ENCODE measurements around the gene ROR1.

ROR1 gene

GRCh38 chr1:63877021-63877767 is 103.4 kb downstream of the ROR1 start:
- no peak overlapping the region for H3K27ac ChIP-seq (ENCODE audit: low read depth, low read length)
- no peaks in the 10 kb centered on the region for H3K36me3 ChIP-seq (ENCODE audit: control insufficient read depth in 1 of 2, insufficient read depth in 2 of 2, low read length in 2 of 2)
- no peaks in the 10 kb centered on the region for H3K27me3 ChIP-seq (ENCODE audit: control insufficient read depth in 1 of 2, insufficient read depth in 2 of 2, low read length in 2 of 2)
- no peak overlapping the region for H3K4me3 ChIP-seq (ENCODE audit: low read depth in 1 of 2, low read length in 2 of 2)
- peaks cover 5 to 11% of the 10 kb centered on the region in 2 donors for H3K4me1 ChIP-seq (ENCODE audit: control insufficient read depth in 1 of 2, insufficient read depth in 2 of 2, low read length in 2 of 2)
- no peaks in the 10 kb centered on the region for H3K9me3 ChIP-seq (ENCODE audit: control insufficient read depth in 1 of 2, low read length in 2 of 2)
- H3K9ac ChIP-seq (ENCODE audit: low read depth in 1 of 2, low read length in 2 of 2), result no peak overlapping the region

DNA sequence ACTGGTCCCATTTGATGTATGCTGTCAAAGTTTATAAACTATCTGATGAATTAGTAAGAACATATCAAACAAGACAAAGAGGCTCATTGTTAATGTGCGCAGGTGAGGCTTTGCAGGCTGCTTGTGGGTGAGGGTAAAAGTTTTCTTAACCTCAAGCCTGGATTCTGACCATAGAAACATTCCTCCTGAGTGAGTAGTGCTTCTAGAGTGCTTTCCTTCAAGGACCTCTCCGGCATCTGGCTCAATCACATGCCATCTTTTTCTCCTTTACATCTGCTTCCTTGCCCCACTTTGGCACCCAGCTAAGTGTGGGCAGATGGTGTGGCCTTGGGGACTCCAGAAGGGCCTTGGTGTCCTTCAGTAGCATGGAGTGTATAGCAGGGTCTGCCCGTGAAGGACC is 104.0 kb downstream of the ROR1 start:
- H3K9me3 ChIP-seq (ENCODE audit: control insufficient read depth in 1 of 2, low read length in 2 of 2), result no peaks in the 10 kb centered on the region
- H3K27ac ChIP-seq (ENCODE audit: low read depth, low read length), result no peak overlapping the region
- H3K4me3 ChIP-seq (ENCODE audit: low read depth in 1 of 2, low read length in 2 of 2), result no peak overlapping the region
- H3K27me3 ChIP-seq (ENCODE audit: control insufficient read depth in 1 of 2, insufficient read depth in 2 of 2, low read length in 2 of 2), result no peaks in the 10 kb centered on the region
- H3K36me3 ChIP-seq (ENCODE audit: control insufficient read depth in 1 of 2, insufficient read depth in 2 of 2, low read length in 2 of 2), result no peaks in the 10 kb centered on the region
- H3K9ac ChIP-seq (ENCODE audit: low read depth in 1 of 2, low read length in 2 of 2), result no peak overlapping the region
- H3K4me1 ChIP-seq (ENCODE audit: control insufficient read depth in 1 of 2, insufficient read depth in 2 of 2, low read length in 2 of 2), result peaks cover 5 to 13% of the 10 kb centered on the region in 2 donors

- H3K27ac ChIP-seq (ENCODE audit: low read depth, low read length), result no peak overlapping the region
Observed at GRCh38 chr1:63878932-63879331, 105.1 kb downstream of the ROR1 start.

GRCh38 chr1:63880958-63881576 is 107.2 kb downstream of the ROR1 start:
- Histone ChIP-seq H3K27ac (ENCODE audit: low read depth, low read length) (no peak overlapping the region), H3K9me3 (ENCODE audit: control insufficient read depth in 1 of 2, low read length in 2 of 2) (no peaks in the 10 kb centered on the region), H3K4me1 (ENCODE audit: control insufficient read depth in 1 of 2, insufficient read depth in 2 of 2, low read length in 2 of 2) (peaks cover 4 to 8% of the 10 kb centered on the region in 2 donors), H3K4me3 (ENCODE audit: low read depth in 1 of 2, low read length in 2 of 2) (no peak overlapping the region), H3K9ac (ENCODE audit: low read depth in 1 of 2, low read length in 2 of 2) (no peak overlapping the region), H3K36me3 (ENCODE audit: control insufficient read depth in 1 of 2, insufficient read depth in 2 of 2, low read length in 2 of 2) (no peaks in the 10 kb centered on the region), H3K27me3 (ENCODE audit: control insufficient read depth in 1 of 2, insufficient read depth in 2 of 2, low read length in 2 of 2) (no peaks in the 10 kb centered on the region)

More at GRCh38 chr1:63878932-63879331, 105.1 kb downstream of the ROR1 start:
- Histone ChIP-seq H3K9me3 (ENCODE audit: control insufficient read depth in 1 of 2, low read length in 2 of 2) (no peaks in the 10 kb centered on the region), H3K9ac (ENCODE audit: low read depth in 1 of 2, low read length in 2 of 2) (no peak overlapping the region), H3K27me3 (ENCODE audit: control insufficient read depth in 1 of 2, insufficient read depth in 2 of 2, low read length in 2 of 2) (no peaks in the 10 kb centered on the region), H3K4me3 (ENCODE audit: low read depth in 1 of 2, low read length in 2 of 2) (no peak overlapping the region), H3K36me3 (ENCODE audit: control insufficient read depth in 1 of 2, insufficient read depth in 2 of 2, low read length in 2 of 2) (no peaks in the 10 kb centered on the region), H3K4me1 (ENCODE audit: control insufficient read depth in 1 of 2, insufficient read depth in 2 of 2, low read length in 2 of 2) (peaks cover 5 to 15% of the 10 kb centered on the region in 2 donors)

GRCh38 chr1:63882048-63882704 is 108.4 kb downstream of the ROR1 start:
- Histone ChIP-seq H3K4me3 (ENCODE audit: low read depth in 1 of 2, low read length in 2 of 2) (no peak overlapping the region), H3K9ac (ENCODE audit: low read depth in 1 of 2, low read length in 2 of 2) (no peak overlapping the region), H3K9me3 (ENCODE audit: control insufficient read depth in 1 of 2, low read length in 2 of 2) (no peaks in the 10 kb centered on the region), H3K36me3 (ENCODE audit: control insufficient read depth in 1 of 2, insufficient read depth in 2 of 2, low read length in 2 of 2) (no peaks in the 10 kb centered on the region), H3K27ac (ENCODE audit: low read depth, low read length) (no peak overlapping the region), H3K4me1 (ENCODE audit: control insufficient read depth in 1 of 2, insufficient read depth in 2 of 2, low read length in 2 of 2) (peaks cover 0 to 8% of the 10 kb centered on the region in 2 donors), H3K27me3 (ENCODE audit: control insufficient read depth in 1 of 2, insufficient read depth in 2 of 2, low read length in 2 of 2) (no peaks in the 10 kb centered on the region)

DNA sequence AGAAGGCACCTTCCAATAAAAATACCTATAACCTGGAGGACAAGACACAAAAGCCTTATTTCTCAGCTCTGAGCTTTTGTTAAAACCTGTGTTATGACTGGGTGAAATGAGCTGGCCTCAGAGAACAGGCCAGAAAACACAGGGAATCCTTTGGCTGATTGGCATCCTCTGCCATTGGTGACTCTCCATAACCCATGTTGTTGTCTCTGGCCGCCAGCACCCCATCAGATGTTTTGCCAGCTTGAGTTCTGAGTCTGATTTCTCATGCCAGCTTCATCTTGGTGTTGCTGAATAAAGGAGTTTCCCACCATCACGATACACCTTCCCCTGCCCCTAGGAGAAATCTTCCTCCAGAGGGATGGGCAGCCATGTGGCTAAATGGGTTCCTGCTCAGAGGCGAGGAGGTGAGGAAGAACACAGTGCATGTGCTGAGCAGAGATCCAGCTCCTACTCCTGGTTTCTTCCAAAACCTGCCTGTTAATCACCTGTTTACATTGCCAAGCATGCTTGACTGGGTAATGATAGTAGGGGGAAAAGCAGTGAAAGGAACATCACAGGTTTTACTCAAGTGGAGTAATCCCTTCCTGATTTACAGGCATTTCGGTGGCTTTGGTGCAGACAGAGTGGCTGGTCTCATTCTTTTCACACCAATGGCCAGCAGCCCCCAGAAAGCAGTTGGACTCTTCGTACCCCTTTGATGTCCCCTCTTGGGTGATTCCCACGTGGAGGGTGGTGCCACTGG is 109.8 kb downstream of the ROR1 start:
- no peaks in the 10 kb centered on the region for H3K27me3 ChIP-seq (ENCODE audit: control insufficient read depth in 1 of 2, insufficient read depth in 2 of 2, low read length in 2 of 2)
- H3K9me3 ChIP-seq (ENCODE audit: control insufficient read depth in 1 of 2, low read length in 2 of 2), result no peaks in the 10 kb centered on the region
- no peak overlapping the region for H3K27ac ChIP-seq (ENCODE audit: low read depth, low read length)
- no peak overlapping the region for H3K4me3 ChIP-seq (ENCODE audit: low read depth in 1 of 2, low read length in 2 of 2)
- peaks cover 0 to 8% of the 10 kb centered on the region in 2 donors for H3K4me1 ChIP-seq (ENCODE audit: control insufficient read depth in 1 of 2, insufficient read depth in 2 of 2, low read length in 2 of 2)
- H3K36me3 ChIP-seq (ENCODE audit: control insufficient read depth in 1 of 2, insufficient read depth in 2 of 2, low read length in 2 of 2), result no peaks in the 10 kb centered on the region
- no peak overlapping the region for H3K9ac ChIP-seq (ENCODE audit: low read depth in 1 of 2, low read length in 2 of 2)

- no peaks in the 10 kb centered on the region for H3K27me3 ChIP-seq (ENCODE audit: control insufficient read depth in 1 of 2, insufficient read depth in 2 of 2, low read length in 2 of 2)
- H3K9ac ChIP-seq (ENCODE audit: low read depth in 1 of 2, low read length in 2 of 2), result no peak overlapping the region
- peaks cover 0 to 8% of the 10 kb centered on the region in 2 donors for H3K4me1 ChIP-seq (ENCODE audit: control insufficient read depth in 1 of 2, insufficient read depth in 2 of 2, low read length in 2 of 2)
- H3K36me3 ChIP-seq (ENCODE audit: control insufficient read depth in 1 of 2, insufficient read depth in 2 of 2, low read length in 2 of 2), result no peaks in the 10 kb centered on the region
- H3K9me3 ChIP-seq (ENCODE audit: control insufficient read depth in 1 of 2, low read length in 2 of 2), result no peaks in the 10 kb centered on the region
- no peak overlapping the region for H3K27ac ChIP-seq (ENCODE audit: low read depth, low read length)
- no peak overlapping the region for H3K4me3 ChIP-seq (ENCODE audit: low read depth in 1 of 2, low read length in 2 of 2)
Observed at GRCh38 chr1:63884486-63884885, 110.7 kb downstream of the ROR1 start.

DNA sequence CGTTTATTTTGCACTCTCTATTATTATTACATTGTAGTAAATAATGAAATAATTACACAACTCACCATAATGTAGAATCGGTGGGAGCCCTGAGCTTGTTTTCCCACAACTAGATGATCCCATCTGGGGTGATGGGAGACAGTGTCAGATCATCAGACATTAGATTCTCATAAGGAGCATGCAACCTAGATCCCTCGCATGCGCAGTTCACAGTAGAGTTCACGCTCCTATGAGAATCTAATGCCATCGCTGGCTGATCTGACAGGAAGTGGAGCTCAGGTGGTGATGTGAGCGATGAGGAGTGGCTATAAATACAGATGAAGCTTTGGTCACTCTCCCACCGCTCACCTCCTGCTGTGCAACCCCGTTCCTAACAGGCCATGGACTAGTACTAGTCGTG is 112.1 kb downstream of the ROR1 start:
- Histone ChIP-seq H3K4me1 (ENCODE audit: control insufficient read depth in 1 of 2, insufficient read depth in 2 of 2, low read length in 2 of 2) (peaks cover 0 to 8% of the 10 kb centered on the region in 2 donors), H3K36me3 (ENCODE audit: control insufficient read depth in 1 of 2, insufficient read depth in 2 of 2, low read length in 2 of 2) (no peaks in the 10 kb centered on the region), H3K27ac (ENCODE audit: low read depth, low read length) (no peak overlapping the region), H3K27me3 (ENCODE audit: control insufficient read depth in 1 of 2, insufficient read depth in 2 of 2, low read length in 2 of 2) (no peaks in the 10 kb centered on the region), H3K9ac (ENCODE audit: low read depth in 1 of 2, low read length in 2 of 2) (no peak overlapping the region), H3K9me3 (ENCODE audit: control insufficient read depth in 1 of 2, low read length in 2 of 2) (no peaks in the 10 kb centered on the region), H3K4me3 (ENCODE audit: low read depth in 1 of 2, low read length in 2 of 2) (no peak overlapping the region)

- Histone ChIP-seq H3K9me3 (ENCODE audit: control insufficient read depth in 1 of 2, low read length in 2 of 2) (no peaks in the 10 kb centered on the region), H3K4me1 (ENCODE audit: control insufficient read depth in 1 of 2, insufficient read depth in 2 of 2, low read length in 2 of 2) (peaks cover 0 to 8% of the 10 kb centered on the region in 2 donors), H3K4me3 (ENCODE audit: low read depth in 1 of 2, low read length in 2 of 2) (no peak overlapping the region), H3K27me3 (ENCODE audit: control insufficient read depth in 1 of 2, insufficient read depth in 2 of 2, low read length in 2 of 2) (no peaks in the 10 kb centered on the region), H3K9ac (ENCODE audit: low read depth in 1 of 2, low read length in 2 of 2) (no peak overlapping the region), H3K36me3 (ENCODE audit: control insufficient read depth in 1 of 2, insufficient read depth in 2 of 2, low read length in 2 of 2) (no peaks in the 10 kb centered on the region), H3K27ac (ENCODE audit: low read depth, low read length) (no peak overlapping the region)
Observed at GRCh38 chr1:63886340-63886739, 112.5 kb downstream of the ROR1 start.

GRCh38 chr1:63887809-63888208 is 114.0 kb downstream of the ROR1 start:
- H3K27me3 ChIP-seq (ENCODE audit: control insufficient read depth in 1 of 2, insufficient read depth in 2 of 2, low read length in 2 of 2), result no peaks in the 10 kb centered on the region
- H3K4me3 ChIP-seq (ENCODE audit: low read depth in 1 of 2, low read length in 2 of 2), result no peak overlapping the region
- no peak overlapping the region for H3K9ac ChIP-seq (ENCODE audit: low read depth in 1 of 2, low read length in 2 of 2)
- H3K36me3 ChIP-seq (ENCODE audit: control insufficient read depth in 1 of 2, insufficient read depth in 2 of 2, low read length in 2 of 2), result no peaks in the 10 kb centered on the region
- peaks cover 0 to 6% of the 10 kb centered on the region in 2 donors for H3K4me1 ChIP-seq (ENCODE audit: control insufficient read depth in 1 of 2, insufficient read depth in 2 of 2, low read length in 2 of 2)
- no peaks in the 10 kb centered on the region for H3K9me3 ChIP-seq (ENCODE audit: control insufficient read depth in 1 of 2, low read length in 2 of 2)
- H3K27ac ChIP-seq (ENCODE audit: low read depth, low read length), result no peak overlapping the region
